Kidney (tissue), 14 donors: ENCODE results near the gene EPHB4. TPM values are rescaled to one million over a fixed set of nuclear protein-coding genes. Genes with fewer than 3 reads are reported as not detected.

ENCODE experiments used
- DNase-seq, 5 donors: peaks; one replicate each; pipeline ENCODE4 v3.0.0-alpha.2; 2013 to 2020
- FAIRE-seq: peaks from 2 replicates; lab custom pipeline; 2012; peaks lifted over from hg19 to GRCh38; lab: Jason Lieb, UNC
- H3K27ac ChIP-seq, 2 donors: one replicate each; pipeline ENCODE4 v1.7.0; 2013; ENCODE audit warnings: low read depth in 2 of 2, low read length in 2 of 2, inconsistent platforms in 1 of 2
- H3K27me3 ChIP-seq: one replicate; pipeline ENCODE4 v1.7.1; 2013; ENCODE audit warnings: low read length, inconsistent platforms; ENCODE audit not compliant: control insufficient read depth, insufficient read depth
- H3K36me3 ChIP-seq, 3 donors: one replicate each; pipeline versions ENCODE4 v1.7.0 to v1.7.1; 2013; ENCODE audit warnings: low read length in 3 of 3, control low read depth in 1 of 3, inconsistent platforms in 1 of 3; ENCODE audit not compliant: insufficient read depth in 3 of 3, control insufficient read depth in 2 of 3
- H3K4me1 ChIP-seq, 3 donors: one replicate each; pipeline versions ENCODE4 v1.7.0 to v1.7.1; 2013; ENCODE audit warnings: low read length in 3 of 3, inconsistent platforms in 1 of 3, low read depth in 1 of 3; ENCODE audit not compliant: control insufficient read depth in 2 of 3, insufficient read depth in 2 of 3
- H3K4me3 ChIP-seq, 3 donors: one replicate each; pipeline versions ENCODE4 v1.7.0 to v1.8.1; 2013; ENCODE audit warnings: low read length in 3 of 3, control low read depth in 1 of 3, inconsistent platforms in 1 of 3
- H3K9ac ChIP-seq, 3 donors: one replicate each; pipeline versions ENCODE4 v1.7.0 to v1.7.1; 2013; ENCODE audit warnings: low read length in 3 of 3, control low read depth in 1 of 3, inconsistent platforms in 1 of 3
- H3K9me3 ChIP-seq, 3 donors: one replicate each; pipeline versions ENCODE4 v1.7.0 to v1.7.1; 2013; ENCODE audit warnings: low read length in 3 of 3, control low read depth in 1 of 3, inconsistent platforms in 1 of 3; ENCODE audit not compliant: control insufficient read depth in 2 of 3, insufficient read depth in 1 of 3
- CTCF ChIP-seq: IDR thresholded peaks from 3 replicates; pipeline ENCODE4 v1.5.1; 2012; ENCODE audit warnings: mild to moderate bottlenecking, moderate library complexity, borderline replicate concordance; ENCODE audit not compliant: insufficient read depth; ENCODE audit errors: extremely low read depth
- intact Hi-C: fragments of 100-400 bp; cut with DNase I; formaldehyde crosslinking; loops from one replicate; pipeline ENCODE4 v1.11.1; 2022
- polyA plus RNA-seq: library from polyadenylated mRNA; stranded (reverse); fragments of 350-450 nt; fragmentation: Illumina TruSeq; extraction: RNeasy Lipid Tissue Mini Kit (QIAGEN cat#74804); gene quantifications from one replicate; pipeline ENCODE4 v1.2.3, GENCODE V29; 2014; ENCODE audit warnings: low read depth, low replicate concordance; ENCODE audit not compliant: insufficient read depth
- total RNA-seq: library from RNA; stranded (reverse); fragmentation: NEBNext Ultra II Directional; extraction: Animal tissue kit (Norgen Biotek cat#: 25700); gene quantifications from one replicate; pipeline ENCODE4 v1.2.1, GENCODE V29; 2021
- donor health status: control.
- donor health status: control.
- donor health status: control.
- donor health status: control.
- donor health status: control.
- donor health status: DM: yes; HTN: yes; CAD: no.
- donor health status: Normal renal cell carcinoma (clear cell type).

EPHB4 gene
- total and polyA plus RNA-seq, 2 donors from 2014 or later: 33.2 to 65.5 TPM

GRCh38 chr7:100874577-100875355 lies 47.4 kb upstream of the EPHB4 start, which contains the start of gene SRRT:
SRRT (plus strand) TSS chr7:100875103; CDS start chr7:100875591, 488 bp downstream.
- Histone ChIP-seq H3K4me3 (peak within 1 kb of the TSS; percentile 71 to 91 (median 87)), H3K27me3 (no peaks in the 10 kb centered on the region), H3K27ac (peak within 1 kb of the TSS; percentile 95 to 96), H3K9ac (peak within 1 kb of the TSS; percentile 66 to 87 (median 68)), H3K36me3 (peaks cover 3 to 26% (median 14%) of the 10 kb centered on the region in 3 donors), H3K9me3 (no peaks in the 10 kb centered on the region), H3K4me1 (peaks cover 4 to 17% (median 11%) of the 10 kb centered on the region in 3 donors)
- DNase-seq (peak; percentile 99 to 100 (median 99)), FAIRE-seq (no peak)
- intact Hi-C loops: no loop called here
- peak; percentile 53 for TF ChIP-seq CTCF

DNA sequence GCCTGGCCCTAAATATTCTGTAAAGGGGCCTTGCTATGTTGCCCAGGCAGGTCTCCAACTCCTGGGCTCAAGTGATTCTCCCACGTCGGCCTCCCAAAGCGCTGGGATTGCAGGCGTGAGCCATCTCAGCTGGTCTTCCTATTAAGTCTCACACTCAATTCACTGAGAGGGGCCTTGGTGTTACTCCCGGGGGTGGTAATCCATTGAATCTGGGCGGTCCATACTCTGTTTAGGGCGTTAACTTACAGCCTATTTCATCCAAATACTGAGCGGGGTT lies 46.9 kb upstream of the EPHB4 start:
- Histone ChIP-seq H3K27me3 (no peaks in the 10 kb centered on the region), H3K4me3 (peak overlapping the region; percentile 71 to 87 (median 77)), H3K27ac (peak overlapping the region; percentile 92 to 96), H3K9ac (peak overlapping the region; percentile 27 to 68 (median 50)), H3K36me3 (peaks cover 3 to 26% (median 14%) of the 10 kb centered on the region in 3 donors), H3K4me1 (peaks cover 4 to 17% (median 11%) of the 10 kb centered on the region in 3 donors), H3K9me3 (no peaks in the 10 kb centered on the region)
- DNase-seq: peak in 1 of 5 donors; percentile 74
- TF ChIP-seq CTCF: no peak
- no peak for FAIRE-seq
- intact Hi-C loops: no loop called here

DNA sequence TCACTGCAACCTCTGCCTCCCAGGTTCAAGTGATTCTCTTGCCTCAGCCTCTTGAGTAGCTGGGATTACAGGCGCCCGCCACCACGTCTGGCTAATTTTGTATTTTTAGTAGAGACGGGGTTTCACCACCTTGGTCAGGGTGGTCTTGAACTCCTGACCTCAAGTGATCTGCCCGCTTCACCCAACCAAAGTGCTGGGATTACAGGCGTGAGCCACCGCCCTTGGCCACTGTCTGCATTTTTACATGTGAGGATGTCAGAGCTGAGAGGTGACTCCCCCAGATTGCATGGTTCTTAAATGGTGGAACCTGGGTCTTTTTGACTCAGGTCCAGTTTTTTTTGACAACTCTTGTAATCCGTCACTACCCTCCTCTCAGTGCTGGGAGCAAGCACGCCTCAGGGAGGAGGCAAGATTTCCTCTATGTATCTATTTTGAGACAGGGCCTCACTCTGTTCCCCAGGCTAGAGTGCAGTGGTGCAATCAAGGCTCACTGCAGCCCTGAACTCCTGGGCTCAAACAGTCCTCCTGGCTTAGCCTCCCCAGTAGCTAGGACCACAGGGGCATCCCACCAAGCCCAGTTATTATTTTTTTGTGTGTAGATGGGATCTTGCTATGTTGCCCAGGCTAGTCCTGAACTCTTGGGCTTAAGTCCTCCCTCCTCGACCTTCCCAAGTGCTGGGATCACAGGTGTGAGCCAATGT lies 46.4 kb upstream of the EPHB4 start:
- H3K9me3 ChIP-seq: no peaks in the 10 kb centered on the region
- no peak for TF ChIP-seq CTCF
- DNase-seq (no peak), FAIRE-seq (no peak)
- H3K9ac ChIP-seq: peak overlapping the region in 2 of 3 donors; percentile 50 to 68
- peak overlapping the region in 2 of 3 donors; percentile 71 to 77 for H3K4me3 ChIP-seq
- intact Hi-C loops: no loop called here
- peak overlapping the region; percentile 92 to 96 for H3K27ac ChIP-seq
- H3K36me3 ChIP-seq: peaks cover 3 to 26% (median 14%) of the 10 kb centered on the region in 3 donors
- no peaks in the 10 kb centered on the region for H3K27me3 ChIP-seq
- peaks cover 4 to 17% (median 11%) of the 10 kb centered on the region in 3 donors for H3K4me1 ChIP-seq
